PC-3 (cell line): ENCODE results near the gene SERTAD3.

Source experiments
- EZH2 ChIP-seq: fragments of 300-600 bp; sonication (generic); IDR thresholded peaks from one replicate; pipeline ENCODE4 v1.6.1; 2017; ENCODE audit warnings: antibody characterized with exemption, mild to moderate bottlenecking, low read length; ENCODE audit not compliant: unreplicated experiment
- TF ChIP-seq, protein P1 (sequence below): fragments of 300-600 bp; sonication (generic); conservative IDR thresholded peaks from 2 replicates; pipeline ENCODE4 v1.5.1; 2017; ENCODE audit warnings: antibody characterized with exemption, low read depth, mild to moderate bottlenecking, low read length

DNA sequence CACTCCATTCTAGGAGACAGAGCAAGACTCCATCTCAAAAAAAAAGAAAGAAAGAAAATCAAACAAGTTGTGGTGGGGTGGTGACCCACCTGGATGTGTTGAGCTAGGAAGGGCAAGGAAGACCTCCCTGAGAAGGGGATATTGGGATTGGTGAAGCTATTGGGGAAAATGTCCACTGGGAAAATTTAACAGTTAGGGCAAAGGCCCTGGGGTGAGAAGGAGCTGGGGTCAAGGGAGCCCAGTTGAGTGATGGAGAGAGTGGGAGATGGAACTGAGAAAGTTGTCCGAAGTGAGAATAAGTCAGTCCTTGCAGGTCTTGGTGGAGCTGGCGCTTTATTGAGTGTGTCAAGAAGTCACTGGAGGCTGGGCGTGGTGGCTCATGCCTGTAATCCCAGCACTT is 5.9 kb downstream of the SERTAD3 start:
- TF ChIP-seq, protein P1, sequence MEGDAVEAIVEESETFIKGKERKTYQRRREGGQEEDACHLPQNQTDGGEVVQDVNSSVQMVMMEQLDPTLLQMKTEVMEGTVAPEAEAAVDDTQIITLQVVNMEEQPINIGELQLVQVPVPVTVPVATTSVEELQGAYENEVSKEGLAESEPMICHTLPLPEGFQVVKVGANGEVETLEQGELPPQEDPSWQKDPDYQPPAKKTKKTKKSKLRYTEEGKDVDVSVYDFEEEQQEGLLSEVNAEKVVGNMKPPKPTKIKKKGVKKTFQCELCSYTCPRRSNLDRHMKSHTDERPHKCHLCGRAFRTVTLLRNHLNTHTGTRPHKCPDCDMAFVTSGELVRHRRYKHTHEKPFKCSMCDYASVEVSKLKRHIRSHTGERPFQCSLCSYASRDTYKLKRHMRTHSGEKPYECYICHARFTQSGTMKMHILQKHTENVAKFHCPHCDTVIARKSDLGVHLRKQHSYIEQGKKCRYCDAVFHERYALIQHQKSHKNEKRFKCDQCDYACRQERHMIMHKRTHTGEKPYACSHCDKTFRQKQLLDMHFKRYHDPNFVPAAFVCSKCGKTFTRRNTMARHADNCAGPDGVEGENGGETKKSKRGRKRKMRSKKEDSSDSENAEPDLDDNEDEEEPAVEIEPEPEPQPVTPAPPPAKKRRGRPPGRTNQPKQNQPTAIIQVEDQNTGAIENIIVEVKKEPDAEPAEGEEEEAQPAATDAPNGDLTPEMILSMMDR, result no peak
- TF ChIP-seq EZH2, result no peak
